Coronary artery (tissue), 2 donors: ENCODE measurements around the gene FAM185A.
A peak's percentile ranks its signal among the peaks of the same experiment; 100 is the strongest.
"Not testable (repeated sequence)": the region's sequence is repeated elsewhere in the genome, so short reads cannot be mapped to it uniquely, and the experiment has no call there.

ENCODE experiments used
- DNase-seq: peaks from one replicate; pipeline ENCODE4 v3.0.0-alpha.2; 2017; ENCODE audit warnings: low spot score
- H3K27ac ChIP-seq, 2 donors: fragments of 200-600 bp; sonication (generic); one replicate each; pipeline ENCODE4 v1.5.1; 2016 to 2019
- H3K4me3 ChIP-seq: fragments of 200-600 bp; sonication (generic); 2 replicates; pipeline ENCODE4 v1.5.1; 2016; ENCODE audit warnings: mild to moderate bottlenecking, moderate library complexity
- CTCF ChIP-seq: fragments of 200-600 bp; sonication (generic); IDR thresholded peaks from one replicate; pipeline ENCODE4 v1.5.1; 2019; ENCODE audit warnings: antibody characterized with exemption

FAM185A gene

DNA sequence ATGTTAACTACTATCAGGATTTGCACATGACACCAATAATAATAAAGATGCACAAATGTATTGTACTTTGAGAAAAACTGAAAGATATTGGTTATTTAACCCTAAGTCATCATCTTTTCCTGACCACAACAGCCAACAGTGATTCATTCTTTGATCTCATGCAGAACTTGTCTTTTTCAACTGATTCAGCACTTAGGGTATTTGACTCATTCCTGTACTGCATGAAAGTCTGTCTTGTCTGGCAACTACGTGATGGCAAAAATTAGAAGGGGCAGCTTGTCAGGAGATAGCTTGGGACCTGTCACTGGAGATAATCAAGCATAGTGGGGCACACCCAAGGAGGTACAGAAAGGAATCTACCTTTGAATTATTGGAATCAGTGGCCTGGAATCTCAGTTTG, 86.2 kb downstream of the FAM185A start:
- H3K4me3 ChIP-seq = no peak overlapping the region
- no peak for DNase-seq
- no peak for TF ChIP-seq CTCF

DNA sequence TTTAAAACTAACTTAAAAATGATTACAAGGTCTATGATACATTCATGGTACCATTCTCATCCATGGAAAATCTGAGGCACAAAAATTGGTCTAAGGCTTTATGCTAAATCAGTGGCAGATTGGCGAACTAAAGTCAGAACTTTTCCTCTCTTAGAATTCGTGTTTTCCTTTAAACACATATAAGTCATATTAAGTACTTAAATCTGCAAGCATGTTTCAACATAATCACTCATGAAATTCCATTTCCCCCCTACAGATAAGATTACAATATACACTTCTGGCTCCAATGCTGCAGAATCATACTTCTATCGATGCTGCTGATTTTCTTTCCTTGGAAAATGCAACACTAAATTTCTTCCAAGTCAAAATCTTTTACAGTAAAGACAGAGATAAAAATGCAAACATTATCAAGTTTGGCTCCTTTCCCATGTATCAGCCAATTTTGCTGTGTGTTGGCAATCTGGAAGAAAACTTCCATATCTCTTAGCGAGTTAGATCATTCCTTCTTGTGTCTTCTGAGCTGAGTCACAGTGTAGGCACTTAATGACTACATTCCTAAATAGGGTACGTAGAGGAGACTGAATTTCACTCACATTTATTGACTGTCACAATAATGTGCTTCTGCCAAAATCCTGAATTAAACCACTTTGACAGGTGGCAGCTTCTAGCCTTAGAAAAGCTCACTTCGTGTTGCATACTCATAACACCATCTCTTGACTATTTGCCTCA, 87.6 kb downstream of the FAM185A start:
- no peak for DNase-seq
- Histone ChIP-seq H3K4me3 (peak overlapping the region; percentile 0), H3K27ac (peak overlapping the region; percentile 27 to 35)
- no peak for TF ChIP-seq CTCF

More for the DNA sequence above, 86.2 kb downstream of the FAM185A start:
- no peak overlapping the region for H3K27ac ChIP-seq

DNA sequence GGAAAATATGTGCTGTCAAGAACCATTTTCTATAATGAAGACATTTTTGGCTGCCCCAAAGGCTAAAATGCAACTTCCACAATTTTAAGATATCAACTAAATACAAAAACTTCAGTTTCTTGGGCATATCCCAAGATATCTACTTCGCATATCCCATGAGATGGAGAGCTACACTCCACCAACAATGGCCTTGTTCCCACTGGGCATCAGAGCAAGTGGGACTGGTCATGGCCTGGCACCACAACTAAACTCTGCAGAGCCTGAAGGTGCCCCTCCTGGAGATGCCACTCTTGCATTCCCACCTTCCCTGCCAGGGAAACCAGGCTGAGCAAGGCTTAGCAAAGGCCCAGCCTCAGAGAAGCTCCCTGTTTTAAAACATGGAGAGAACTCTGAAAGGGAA, 88.2 kb downstream of the FAM185A start:
- no peak for TF ChIP-seq CTCF
- DNase-seq = no peak
- Histone ChIP-seq H3K27ac (peak overlapping the region; percentile 16 to 35), H3K4me3 (no peak overlapping the region)

- Histone ChIP-seq H3K27ac (peak overlapping the region in 1 of 2 donors; percentile 16), H3K4me3 (no peak overlapping the region)
- DNase-seq = no peak
- no peak for TF ChIP-seq CTCF
These were observed 89.0 kb downstream of the FAM185A start for GRCh38 chr7:102837802-102838201.

DNA sequence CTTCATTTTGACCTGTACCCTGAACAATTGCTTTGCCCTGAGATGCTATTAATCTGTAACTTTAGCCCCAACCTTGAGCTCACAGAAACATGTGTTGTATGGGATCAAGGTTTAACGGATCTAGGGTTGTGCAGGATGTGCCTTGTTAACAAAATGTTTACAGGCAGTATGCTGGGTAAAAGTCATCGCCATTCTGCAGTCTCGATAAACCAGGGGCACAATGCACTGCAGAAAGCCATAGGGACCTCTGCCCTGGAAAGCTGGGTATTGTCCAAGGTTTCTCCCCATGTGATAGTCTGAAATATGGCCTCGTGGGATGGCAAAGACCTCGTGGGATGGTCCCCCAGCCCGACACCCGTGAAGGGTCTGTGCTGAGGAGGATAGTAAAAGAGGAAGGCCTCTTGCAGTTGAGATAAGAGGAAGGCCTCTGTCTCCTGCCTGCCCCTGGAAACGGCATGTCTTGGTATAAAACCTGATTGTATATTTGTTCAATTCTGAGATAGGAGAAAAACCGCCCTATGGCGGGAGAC, 89.8 kb downstream of the FAM185A start:
- H3K4me3 ChIP-seq, H3K27ac ChIP-seq, DNase-seq: not testable (repeated sequence)

GRCh38 chr7:102840404-102840803, 91.6 kb downstream of the FAM185A start:
- no peak for DNase-seq
- no peak overlapping the region for H3K27ac ChIP-seq
- no peak for TF ChIP-seq CTCF
- no peak overlapping the region for H3K4me3 ChIP-seq

- Histone ChIP-seq H3K27ac (no peak overlapping the region), H3K4me3 (no peak overlapping the region)
- TF ChIP-seq CTCF = no peak
- DNase-seq = no peak
These were observed 92.5 kb downstream of the FAM185A start for GRCh38 chr7:102841290-102841689.
